ENCODE data around the gene DOK6.

DNA sequence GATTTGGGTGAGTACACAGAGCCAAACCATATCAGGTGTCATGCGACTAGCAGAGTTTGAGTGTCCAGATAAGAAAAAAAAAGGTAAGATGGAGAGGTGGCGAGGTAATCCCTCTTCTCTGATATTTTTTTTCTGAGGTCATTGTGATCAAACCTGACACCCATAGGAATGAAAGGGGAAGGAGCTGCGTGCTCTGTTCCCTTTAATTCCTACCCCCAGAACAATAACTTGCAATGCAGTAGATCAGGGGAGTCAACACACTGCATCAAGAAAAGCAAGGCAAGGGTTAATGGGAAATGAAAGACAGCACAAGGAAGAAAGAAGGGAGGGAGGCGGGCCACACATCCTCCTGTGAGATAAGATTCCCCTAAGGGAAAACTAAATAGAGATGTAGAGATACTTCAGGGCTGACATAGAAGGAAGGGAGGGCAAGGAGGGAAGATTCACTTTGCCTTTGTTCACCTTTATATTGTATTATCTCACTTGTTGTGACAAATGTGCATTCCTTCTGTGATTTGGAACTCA, 414.2 kb downstream of the DOK6 start:
- TF ChIP-seq POU2F2 (IDR thresholded peaks at IDR 0.05; ENCODE audit: low read depth, low read length) = no peak
- TF ChIP-seq POLR2A (IDR thresholded peaks at IDR 0.05; ENCODE audit: low read depth, low read length) = no peak
- no peak for TF ChIP-seq TAF1 (IDR thresholded peaks at IDR 0.05; ENCODE audit: low read depth, low read length)
- no peak for TF ChIP-seq POLR2AphosphoS5 (IDR thresholded peaks at IDR 0.05; ENCODE audit: low read depth, low read length)

Data from GM12891 (cell line).